ENCODE measurements around the gene RASL10B.

Gene RASL10B

DNA sequence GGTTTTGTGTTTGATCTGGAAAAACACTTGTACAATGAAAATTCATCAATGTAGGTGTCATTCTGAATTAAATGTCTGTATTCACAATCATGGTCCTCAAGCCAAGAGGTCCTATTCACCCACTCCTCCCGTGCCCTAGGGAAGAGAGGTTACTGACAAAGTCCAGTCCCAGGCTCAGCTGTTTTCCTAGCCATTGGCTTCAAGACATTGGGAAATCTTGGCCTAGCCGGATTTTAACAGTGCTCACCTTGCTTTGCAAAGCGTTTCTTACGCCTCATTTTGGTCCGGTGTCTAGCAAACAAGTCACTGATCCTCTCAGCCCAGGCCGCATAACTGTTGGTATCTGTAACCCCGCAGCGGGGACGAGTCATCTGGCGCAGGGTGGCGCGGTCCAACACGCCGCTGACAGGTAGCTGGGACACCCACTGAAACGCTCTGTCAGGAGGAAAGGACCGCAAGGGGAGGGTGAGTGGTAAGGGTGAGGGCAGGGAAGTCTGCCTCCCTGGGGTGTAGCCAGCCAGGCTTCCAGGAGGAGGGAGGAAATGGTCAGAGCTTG lies 47.3 kb downstream of the RASL10B start:
- DNase-seq = no peak
- no peak for TF ChIP-seq CTCF (IDR thresholded peaks at IDR 0.05)
- Histone ChIP-seq H3K27me3 (no peaks in the 10 kb centered on the region), H3K4me3 (no peak overlapping the region), H3K4me1 (peaks cover 0 to 58% (median 29%) of the 10 kb centered on the region in 4 donors), H3K27ac (peak overlapping the region; percentile 21 to 40), H3K36me3 (no peaks in the 10 kb centered on the region), H3K9me3 (no peaks in the 10 kb centered on the region)
- intact Hi-C loops (cut with DNase I; ENCODE audit: low total_unique reads) = no loop called here

GRCh38 chr17:35780950-35781349 lies 49.5 kb downstream of the RASL10B start:
- H3K4me3 ChIP-seq = no peak overlapping the region
- intact Hi-C loops (cut with DNase I; ENCODE audit: low total_unique reads) = no loop called here
- no peak for TF ChIP-seq CTCF (IDR thresholded peaks at IDR 0.05)
- no peaks in the 10 kb centered on the region for H3K27me3 ChIP-seq
- H3K4me1 ChIP-seq = peaks cover 0 to 54% (median 24%) of the 10 kb centered on the region in 4 donors
- DNase-seq = no peak
- peak overlapping the region in 1 of 2 donors; percentile 20 for H3K27ac ChIP-seq
- H3K36me3 ChIP-seq = no peaks in the 10 kb centered on the region
- H3K9me3 ChIP-seq = no peaks in the 10 kb centered on the region

GRCh38 chr17:35784895-35785294 lies 53.5 kb downstream of the RASL10B start:
- H3K4me1 ChIP-seq = peaks cover 0 to 59% (median 40%) of the 10 kb centered on the region in 4 donors
- H3K27ac ChIP-seq = peak overlapping the region; percentile 75 to 77
- H3K36me3 ChIP-seq = no peaks in the 10 kb centered on the region
- H3K27me3 ChIP-seq = no peaks in the 10 kb centered on the region
- intact Hi-C loops (cut with DNase I; ENCODE audit: low total_unique reads) = no loop called here
- H3K9me3 ChIP-seq = no peaks in the 10 kb centered on the region
- DNase-seq = no peak
- no peak overlapping the region for H3K4me3 ChIP-seq
- no peak for TF ChIP-seq CTCF (IDR thresholded peaks at IDR 0.05)

- no peak for TF ChIP-seq CTCF (IDR thresholded peaks at IDR 0.05)
- Histone ChIP-seq H3K27me3 (no peaks in the 10 kb centered on the region), H3K27ac (peak overlapping the region; percentile 58 to 71), H3K4me1 (peaks cover 0 to 61% (median 40%) of the 10 kb centered on the region in 4 donors), H3K4me3 (no peak overlapping the region), H3K9me3 (no peaks in the 10 kb centered on the region), H3K36me3 (no peaks in the 10 kb centered on the region)
- peak in 1 of 2 donors; percentile 38 for DNase-seq
- intact Hi-C loops (cut with DNase I; ENCODE audit: low total_unique reads) = no loop called here
These were observed 55.5 kb downstream of the RASL10B start for GRCh38 chr17:35786941-35787432.

DNA sequence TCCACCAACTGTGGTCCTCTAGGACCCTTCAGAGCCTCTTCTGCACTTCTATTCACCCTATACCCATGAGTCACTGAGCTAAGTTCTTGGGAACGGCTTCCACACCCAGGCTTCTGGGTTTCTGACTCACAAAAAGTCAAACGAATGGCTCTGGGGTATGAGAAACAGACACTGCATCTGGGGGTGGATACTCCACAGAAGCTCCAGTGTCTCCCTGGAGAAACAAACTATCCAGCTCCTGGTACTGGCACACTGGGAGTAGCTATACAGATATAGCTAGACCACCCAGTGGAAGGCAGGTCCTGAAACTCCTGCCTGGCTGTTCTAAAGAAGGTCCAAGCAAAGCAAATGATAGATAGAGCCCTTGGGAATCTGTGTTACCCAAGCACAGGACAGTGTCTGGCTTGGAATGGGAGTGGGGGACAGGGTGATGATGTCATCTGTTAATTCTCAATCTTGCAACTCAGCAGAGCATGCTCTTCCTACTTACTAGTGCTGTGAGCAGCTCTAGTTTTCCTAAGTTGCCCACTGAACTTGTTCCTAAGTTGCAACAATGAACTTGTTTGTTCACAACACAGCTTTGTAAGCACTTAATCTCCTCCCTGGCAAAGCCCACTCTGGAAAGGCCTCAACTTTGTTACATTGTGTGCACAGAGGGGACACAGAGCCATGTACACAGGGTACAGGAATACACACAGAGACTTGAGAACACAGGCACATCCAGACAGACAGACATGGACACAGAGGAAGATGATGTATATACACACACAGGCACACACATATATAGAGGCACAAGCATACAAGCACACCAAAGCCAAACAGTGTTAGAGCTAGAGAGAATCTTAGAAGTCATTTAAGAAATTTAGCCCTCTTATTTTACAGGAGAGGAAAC lies 57.3 kb downstream of the RASL10B start:
- H3K4me1 ChIP-seq = peaks cover 0 to 66% (median 39%) of the 10 kb centered on the region in 4 donors
- peak in 1 of 2 donors; percentile 64 for DNase-seq
- no peaks in the 10 kb centered on the region for H3K9me3 ChIP-seq
- H3K4me3 ChIP-seq = peak overlapping the region in 1 of 2 donors; percentile 8
- intact Hi-C loops (cut with DNase I; ENCODE audit: low total_unique reads) = no loop called here
- H3K27me3 ChIP-seq = no peaks in the 10 kb centered on the region
- H3K27ac ChIP-seq = peak overlapping the region; percentile 58 to 71
- no peak for TF ChIP-seq CTCF (IDR thresholded peaks at IDR 0.05)
- H3K36me3 ChIP-seq = no peaks in the 10 kb centered on the region
